ENCODE data around the gene SLCO2B1. TPM values are rescaled to one million over a fixed set of nuclear protein-coding genes. Genes with fewer than 3 reads are reported as not detected.

The SLCO2B1 gene
- total RNA-seq, 2 donors from 2014 or later: 1.1 to 1.9 TPM

GRCh38 chr11:75200531-75200930 lies 49.6 kb downstream of the SLCO2B1 start:
- Histone ChIP-seq H3K4me1 (ENCODE audit: control insufficient read depth, insufficient read depth, low read length) (no peaks in the 10 kb centered on the region), H3K4me3 (ENCODE audit: low read length) (no peak overlapping the region), H3K27ac (ENCODE audit: low read depth, low read length) (no peak overlapping the region), H3K36me3 (ENCODE audit: control insufficient read depth, insufficient read depth, low read length) (no peaks in the 10 kb centered on the region), H3K27me3 (ENCODE audit: control insufficient read depth, insufficient read depth, low read length, poor library complexity, severe bottlenecking) (no peaks in the 10 kb centered on the region), H3K9ac (ENCODE audit: extremely low read depth, low read length, poor library complexity, severe bottlenecking) (no peak overlapping the region), H3K9me3 (ENCODE audit: control insufficient read depth, low read length) (no peaks in the 10 kb centered on the region)
- H3K9me3 Mint-ChIP-seq: no peaks in the 10 kb centered on the region
- peaks cover 17% of the 10 kb centered on the region for H3K4me1 Mint-ChIP-seq
- WGBS, 2 experiments (ENCODE audit: insufficient coverage in 1 of 2, insufficient read length in 1 of 2): 89 to 100% methylated on average over 1 to 2 of the region's 2 CpGs
- peak; percentile 36 for DNase-seq
- no peak for TF ChIP-seq CTCF (conservative IDR thresholded peaks at IDR 0.05)
- peaks cover 4% of the 10 kb centered on the region for H3K27me3 Mint-ChIP-seq (ENCODE audit: insufficient read depth)
- H3K36me3 Mint-ChIP-seq (ENCODE audit: low read depth): no peaks in the 10 kb centered on the region
- no peak overlapping the region for H3K4me3 Mint-ChIP-seq
- H3K27ac Mint-ChIP-seq: no peak overlapping the region

- H3K36me3 Mint-ChIP-seq (ENCODE audit: low read depth): no peaks in the 10 kb centered on the region
- no peaks in the 10 kb centered on the region for H3K27me3 ChIP-seq (ENCODE audit: control insufficient read depth, insufficient read depth, low read length, poor library complexity, severe bottlenecking)
- no peak overlapping the region for H3K4me3 Mint-ChIP-seq
- 56% methylated on average over 3 of the region's 3 CpGs; no CpG with 5 or more reads in 1 of the 2 experiments for WGBS, 2 experiments (ENCODE audit: insufficient coverage in 1 of 2, insufficient read length in 1 of 2)
- peaks cover 17% of the 10 kb centered on the region for H3K4me1 Mint-ChIP-seq
- H3K36me3 ChIP-seq (ENCODE audit: control insufficient read depth, insufficient read depth, low read length): no peaks in the 10 kb centered on the region
- H3K27me3 Mint-ChIP-seq (ENCODE audit: insufficient read depth): peaks cover 4% of the 10 kb centered on the region
- no peaks in the 10 kb centered on the region for H3K9me3 Mint-ChIP-seq
- peak; percentile 56 for DNase-seq
- H3K9me3 ChIP-seq (ENCODE audit: control insufficient read depth, low read length): no peaks in the 10 kb centered on the region
- H3K27ac ChIP-seq (ENCODE audit: low read depth, low read length): no peak overlapping the region
- H3K4me1 ChIP-seq (ENCODE audit: control insufficient read depth, insufficient read depth, low read length): no peaks in the 10 kb centered on the region
- TF ChIP-seq CTCF (conservative IDR thresholded peaks at IDR 0.05): no peak
- no peak overlapping the region for H3K9ac ChIP-seq (ENCODE audit: extremely low read depth, low read length, poor library complexity, severe bottlenecking)
- no peak overlapping the region for H3K27ac Mint-ChIP-seq
- H3K4me3 ChIP-seq (ENCODE audit: low read length): no peak overlapping the region
These were observed 50.9 kb downstream of the SLCO2B1 start for GRCh38 chr11:75201771-75202170.

GRCh38 chr11:75202195-75202594 lies 51.3 kb downstream of the SLCO2B1 start:
- Mint-ChIP-seq H3K36me3 (ENCODE audit: low read depth) (no peaks in the 10 kb centered on the region), H3K4me3 (no peak overlapping the region), H3K9me3 (no peaks in the 10 kb centered on the region), H3K4me1 (peaks cover 17% of the 10 kb centered on the region), H3K27me3 (ENCODE audit: insufficient read depth) (peaks cover 4% of the 10 kb centered on the region), H3K27ac (no peak overlapping the region)
- H3K27me3 ChIP-seq (ENCODE audit: control insufficient read depth, insufficient read depth, low read length, poor library complexity, severe bottlenecking): peaks cover 4% of the 10 kb centered on the region
- no peaks in the 10 kb centered on the region for H3K9me3 ChIP-seq (ENCODE audit: control insufficient read depth, low read length)
- no peak overlapping the region for H3K27ac ChIP-seq (ENCODE audit: low read depth, low read length)
- no peak overlapping the region for H3K9ac ChIP-seq (ENCODE audit: extremely low read depth, low read length, poor library complexity, severe bottlenecking)
- 89 to 97% methylated on average over 5 to 6 of the region's 6 CpGs for WGBS, 2 experiments (ENCODE audit: insufficient coverage in 1 of 2, insufficient read length in 1 of 2)
- peak; percentile 46 for DNase-seq
- no peaks in the 10 kb centered on the region for H3K36me3 ChIP-seq (ENCODE audit: control insufficient read depth, insufficient read depth, low read length)
- H3K4me1 ChIP-seq (ENCODE audit: control insufficient read depth, insufficient read depth, low read length): no peaks in the 10 kb centered on the region
- TF ChIP-seq CTCF (conservative IDR thresholded peaks at IDR 0.05): no peak
- no peak overlapping the region for H3K4me3 ChIP-seq (ENCODE audit: low read length)
